Parathyroid adenoma (tissue), 2 donors: Measurements from ENCODE around the gene ASB13.
A peak's percentile ranks its signal among the peaks of the same experiment; 100 is the strongest.
"Not testable (repeated sequence)": the region's sequence is repeated elsewhere in the genome, so short reads cannot be mapped to it uniquely, and the experiment has no call there.

Experiments
- H2AFZ ChIP-seq: fragments of 300-600 bp; sonication (generic); one replicate; pipeline ENCODE4 v1.7.0; 2017; ENCODE audit warnings: antibody characterized with exemption, mild to moderate bottlenecking
- H3K27ac ChIP-seq: fragments of 300-600 bp; sonication (generic); one replicate; pipeline ENCODE4 v1.7.0; 2017
- H3K27me3 ChIP-seq: fragments of 300-600 bp; sonication (generic); one replicate; pipeline ENCODE4 v1.7.0; 2017; ENCODE audit warnings: low read length; ENCODE audit not compliant: control insufficient read depth, insufficient read depth
- H3K36me3 ChIP-seq: fragments of 300-600 bp; sonication (generic); one replicate; pipeline ENCODE4 v1.7.0; 2017; ENCODE audit warnings: low read length; ENCODE audit not compliant: control insufficient read depth, insufficient read depth
- H3K4me1 ChIP-seq: fragments of 300-600 bp; sonication (generic); one replicate; pipeline ENCODE4 v1.7.0; 2017; ENCODE audit warnings: control low read depth
- H3K4me2 ChIP-seq: fragments of 300-600 bp; sonication (generic); one replicate; pipeline ENCODE4 v1.7.0; 2017; ENCODE audit warnings: low read length
- H3K4me3 ChIP-seq: fragments of 300-600 bp; sonication (generic); one replicate; pipeline ENCODE4 v1.7.0; 2017; ENCODE audit warnings: low read depth, low read length
- H3K79me2 ChIP-seq: fragments of 300-600 bp; sonication (generic); one replicate; pipeline ENCODE4 v1.7.0; 2017; ENCODE audit warnings: control low read depth
- H3K9ac ChIP-seq: fragments of 300-600 bp; sonication (generic); one replicate; pipeline ENCODE4 v1.7.0; 2017; ENCODE audit warnings: mild to moderate bottlenecking
- H3K9me3 ChIP-seq: fragments of 300-600 bp; sonication (generic); one replicate; pipeline ENCODE4 v1.7.0; 2017; ENCODE audit warnings: low read length; ENCODE audit not compliant: control insufficient read depth
- CTCF ChIP-seq: fragments of 300-600 bp; sonication (generic); IDR thresholded peaks from one replicate; pipeline ENCODE4 v1.7.0; 2017; ENCODE audit warnings: antibody characterized with exemption, mild to moderate bottlenecking
- donor health status: primary hyperparathyroidism.

Gene ASB13

GRCh38 chr10:5595095-5595494 is 71.3 kb downstream of the ASB13 start:
- no peak overlapping the region for H3K4me2 ChIP-seq
- H3K27me3 ChIP-seq = no peaks in the 10 kb centered on the region
- no peak overlapping the region for H2AFZ ChIP-seq
- no peak overlapping the region for H3K9ac ChIP-seq
- H3K9me3 ChIP-seq = no peaks in the 10 kb centered on the region
- H3K36me3 ChIP-seq = no peaks in the 10 kb centered on the region
- H3K27ac ChIP-seq = no peak overlapping the region
- H3K4me3 ChIP-seq = no peak overlapping the region
- no peaks in the 10 kb centered on the region for H3K4me1 ChIP-seq
- no peak for TF ChIP-seq CTCF
- H3K79me2 ChIP-seq = no peaks in the 10 kb centered on the region

DNA sequence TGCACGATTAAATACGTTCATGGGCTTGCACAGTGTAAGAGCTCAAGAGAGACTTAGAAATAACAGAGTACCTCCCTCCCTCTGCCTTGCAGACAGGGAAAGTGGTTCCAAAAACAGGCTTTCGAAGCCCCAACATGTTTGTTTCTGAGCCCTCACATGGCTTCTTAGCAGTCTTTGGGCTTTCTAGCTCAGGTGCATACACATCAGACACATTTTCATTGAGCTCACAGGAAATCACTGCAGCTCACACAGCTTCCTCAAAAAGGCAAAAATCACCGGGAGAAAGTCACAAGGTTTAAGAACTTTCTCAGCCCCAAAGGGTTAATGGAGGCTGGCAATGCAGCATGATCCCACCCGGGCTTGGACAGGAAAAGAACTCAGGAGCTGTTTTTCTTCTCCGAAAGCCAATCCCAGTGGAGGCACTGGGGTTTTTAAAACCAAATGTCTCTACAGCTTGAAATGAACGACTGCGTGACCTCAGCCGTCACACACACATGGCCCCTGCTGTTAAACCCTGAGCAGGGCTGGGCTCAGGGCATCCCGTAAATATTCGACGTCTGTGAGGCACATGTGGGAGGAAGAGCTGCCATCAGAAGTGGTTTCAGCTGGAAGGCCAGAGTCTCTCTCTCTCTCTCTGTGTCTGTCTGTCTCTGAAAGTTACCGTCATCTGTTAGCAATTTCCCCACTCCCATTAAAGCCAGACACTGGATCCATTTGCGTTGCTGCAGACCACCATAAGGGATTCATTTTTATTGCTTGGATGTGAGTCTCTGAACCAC is 71.9 kb downstream of the ASB13 start:
- H3K4me1 ChIP-seq = no peaks in the 10 kb centered on the region

GRCh38 chr10:5593347-5593746 is 73.0 kb downstream of the ASB13 start:
- H3K79me2 ChIP-seq, H3K9ac ChIP-seq, H3K4me3 ChIP-seq, H3K27me3 ChIP-seq, H3K36me3 ChIP-seq, H3K4me1 ChIP-seq, H2AFZ ChIP-seq, H3K9me3 ChIP-seq, H3K4me2 ChIP-seq, H3K27ac ChIP-seq: not testable (repeated sequence)

More for the DNA sequence above, 71.9 kb downstream of the ASB13 start:
- Histone ChIP-seq H3K27me3 (no peaks in the 10 kb centered on the region), H3K27ac (no peak overlapping the region), H2AFZ (peak overlapping the region; percentile 20), H3K79me2 (no peaks in the 10 kb centered on the region), H3K4me3 (no peak overlapping the region), H3K9me3 (no peaks in the 10 kb centered on the region), H3K36me3 (no peaks in the 10 kb centered on the region), H3K9ac (no peak overlapping the region), H3K4me2 (no peak overlapping the region)
- no peak for TF ChIP-seq CTCF

DNA sequence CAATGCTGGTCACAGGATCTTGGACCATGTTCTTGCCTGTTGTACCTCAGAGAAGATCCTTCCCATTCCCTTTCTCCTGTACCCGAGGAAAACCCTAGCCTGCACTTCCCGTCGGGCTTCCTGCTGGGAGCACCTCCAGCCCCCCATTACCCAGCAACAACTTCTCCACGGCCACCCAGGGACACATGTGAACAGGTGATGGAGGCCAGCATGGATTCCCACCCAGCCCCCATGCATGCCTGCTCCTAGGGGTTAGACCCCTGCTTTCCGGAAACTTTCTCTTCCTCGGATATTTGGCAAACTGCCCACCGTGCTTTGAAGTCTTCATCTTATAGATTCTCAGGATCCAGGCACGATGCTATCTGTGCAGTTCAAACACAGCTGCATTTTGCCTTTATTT is 74.3 kb downstream of the ASB13 start:
- Histone ChIP-seq H2AFZ (no peak overlapping the region), H3K27me3 (no peaks in the 10 kb centered on the region), H3K36me3 (no peaks in the 10 kb centered on the region), H3K79me2 (no peaks in the 10 kb centered on the region), H3K4me2 (no peak overlapping the region), H3K9ac (no peak overlapping the region), H3K4me3 (no peak overlapping the region), H3K27ac (no peak overlapping the region), H3K9me3 (no peaks in the 10 kb centered on the region), H3K4me1 (no peaks in the 10 kb centered on the region)
- TF ChIP-seq CTCF = no peak

GRCh38 chr10:5591336-5591824 is 75.0 kb downstream of the ASB13 start:
- no peaks in the 10 kb centered on the region for H3K36me3 ChIP-seq
- H3K9me3 ChIP-seq = no peaks in the 10 kb centered on the region
- H3K27ac ChIP-seq = no peak overlapping the region
- no peak overlapping the region for H3K9ac ChIP-seq
- no peaks in the 10 kb centered on the region for H3K79me2 ChIP-seq
- H3K4me3 ChIP-seq = no peak overlapping the region
- TF ChIP-seq CTCF = no peak
- H2AFZ ChIP-seq = no peak overlapping the region
- no peaks in the 10 kb centered on the region for H3K4me1 ChIP-seq
- no peak overlapping the region for H3K4me2 ChIP-seq
- no peaks in the 10 kb centered on the region for H3K27me3 ChIP-seq
